C1 segment of cervical spinal cord (tissue), 14 donors: Measurements from ENCODE around the gene NBEA.

Experiments used
- DNase-seq, 14 donors: peaks; one replicate each; lab custom pipeline; 2025; lab: John Stamatoyannopoulos, UW

The NBEA gene

GRCh38 chr13:35473206-35473775, 531.2 kb downstream of the NBEA start:
- no peak for DNase-seq

GRCh38 chr13:35473802-35474201, 531.7 kb downstream of the NBEA start:
- DNase-seq, result no peak

GRCh38 chr13:35474496-35475211, 532.6 kb downstream of the NBEA start:
- peak in 1 of 14 donors; percentile 35 for DNase-seq

GRCh38 chr13:35475212-35475959, 533.3 kb downstream of the NBEA start:
- peak in 4 of 14 donors; percentile 18 to 77 (median 30) for DNase-seq

- peak in 6 of 14 donors; percentile 21 to 98 (median 35) for DNase-seq
Observed at GRCh38 chr13:35475960-35476943, 534.2 kb downstream of the NBEA start, which contains the start of gene MAB21L1. Gene MAB21L1, minus strand, starts transcription at chr13:35476689. Its CDS starts 551 bp downstream, at chr13:35476138.

- peak in 1 of 14 donors; percentile 64 for DNase-seq
Observed at GRCh38 chr13:35477386-35477946, 535.4 kb downstream of the NBEA start.

DNA sequence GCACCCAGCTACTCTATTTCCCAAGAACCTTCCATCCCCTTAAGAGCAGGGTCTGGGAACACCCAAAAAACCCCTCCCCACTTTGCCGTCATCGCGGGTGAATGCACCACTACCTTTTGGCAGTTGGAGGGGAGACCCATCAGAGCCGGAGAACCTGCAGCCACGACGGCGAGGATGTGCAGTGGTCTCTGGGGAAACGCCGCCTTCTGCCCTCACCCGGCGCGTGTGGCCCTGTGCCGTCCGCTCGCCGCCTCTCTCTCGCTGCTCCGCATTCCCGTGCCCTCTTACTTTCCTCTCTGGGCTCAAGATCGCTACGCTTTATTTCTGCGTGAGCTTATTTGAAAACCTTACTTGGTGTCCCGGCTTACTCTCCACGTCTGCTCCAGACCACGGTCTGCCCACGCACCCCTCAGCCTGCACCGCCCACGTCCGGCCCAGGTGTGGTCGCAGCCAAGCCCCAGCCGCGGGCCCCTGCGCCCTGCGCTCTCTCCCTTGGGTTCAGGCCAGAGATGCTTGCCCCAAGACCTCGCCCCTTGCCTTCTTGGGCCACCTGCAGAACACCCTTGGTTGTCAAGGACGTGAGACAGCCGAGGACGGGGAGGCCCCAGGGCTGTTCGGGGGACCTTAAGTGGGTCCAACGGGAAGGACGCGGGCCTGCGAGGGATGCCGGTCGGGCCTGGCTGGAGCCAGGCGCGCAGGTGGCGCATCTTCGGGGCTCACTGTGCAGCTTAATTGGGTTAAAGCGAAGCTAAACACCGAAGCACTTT, 536.4 kb downstream of the NBEA start:
- peak in 1 of 14 donors; percentile 85 for DNase-seq

DNA sequence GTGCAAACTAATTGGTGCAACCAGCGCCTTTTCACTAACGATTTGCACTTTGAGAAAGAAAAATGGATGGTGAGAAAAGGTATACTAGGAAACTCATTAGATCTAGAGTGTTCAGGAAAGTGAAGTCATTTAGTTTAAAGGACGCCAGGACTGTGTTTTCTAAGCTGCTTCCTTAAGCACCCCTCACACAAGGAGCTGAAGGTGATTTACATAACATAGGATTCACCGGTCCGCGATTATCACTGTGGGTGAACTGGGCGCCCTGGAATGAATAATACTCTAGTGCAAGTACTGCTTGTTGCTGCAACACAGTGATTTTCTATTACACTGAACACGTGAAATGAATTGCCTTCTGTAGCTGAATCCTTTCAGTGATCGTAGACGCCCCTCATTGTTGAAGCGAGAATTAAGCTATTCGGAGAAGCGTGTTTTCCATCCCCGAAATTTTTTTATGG, 537.0 kb downstream of the NBEA start:
- DNase-seq, result peak in 1 of 14 donors; percentile 85

DNA sequence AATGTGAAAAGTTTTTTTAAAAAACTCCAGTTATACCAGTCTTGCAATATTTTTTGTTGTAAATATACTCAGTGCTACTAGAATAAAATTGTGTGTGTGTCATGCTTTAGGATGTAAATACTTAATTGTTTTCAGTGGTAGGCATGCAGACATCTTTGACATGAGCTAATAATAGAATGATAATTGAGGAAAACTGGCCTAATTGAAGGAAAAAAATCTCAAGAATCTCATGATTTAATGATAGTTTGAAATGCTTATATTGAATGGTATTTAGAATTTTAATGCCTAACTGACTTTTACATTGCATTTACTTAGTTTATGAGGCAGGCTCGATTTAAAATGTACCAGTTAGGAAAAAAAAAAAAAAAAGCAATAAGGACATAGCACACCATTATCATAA, 537.6 kb downstream of the NBEA start:
- DNase-seq, result no peak

- peak in 1 of 14 donors; percentile 41 for DNase-seq
Observed at GRCh38 chr13:35480346-35480745, 538.3 kb downstream of the NBEA start.

DNA sequence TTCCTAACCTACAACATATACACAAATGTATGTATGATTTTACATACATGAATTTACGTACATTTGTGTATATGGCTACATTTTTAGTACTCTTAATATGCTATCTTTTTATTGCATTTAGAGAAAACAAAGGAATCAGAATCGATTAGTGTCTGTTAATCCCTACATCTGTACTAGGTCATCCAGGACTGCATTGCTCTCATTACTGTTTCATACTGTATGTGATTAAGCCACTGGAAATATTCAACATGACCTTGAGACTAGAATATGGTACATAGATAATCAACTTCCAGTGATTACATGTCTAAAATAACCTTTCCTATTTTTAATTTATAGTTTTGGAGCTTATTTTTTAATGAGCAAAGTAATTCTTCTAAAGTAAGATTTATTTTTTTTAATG, 539.7 kb downstream of the NBEA start:
- DNase-seq, result peak in 1 of 14 donors; percentile 17

DNA sequence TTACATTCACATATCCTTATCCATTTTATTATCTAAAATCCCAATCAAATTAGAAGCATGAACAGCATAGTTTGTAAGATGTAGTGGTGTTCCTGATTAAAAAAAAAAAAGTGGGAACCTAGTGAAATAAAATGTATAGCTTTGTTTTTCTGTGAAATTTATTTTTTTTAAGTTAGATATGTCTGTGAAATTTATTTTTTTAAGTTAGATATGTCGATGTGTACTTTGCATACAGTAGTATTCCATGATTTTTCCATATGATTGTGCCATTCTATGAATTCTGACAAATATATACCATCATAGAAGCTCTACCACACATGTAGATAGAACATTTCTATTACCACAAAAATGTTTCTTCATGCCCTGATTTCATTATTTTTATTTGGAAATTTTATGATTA, 540.5 kb downstream of the NBEA start:
- no peak for DNase-seq

DNA sequence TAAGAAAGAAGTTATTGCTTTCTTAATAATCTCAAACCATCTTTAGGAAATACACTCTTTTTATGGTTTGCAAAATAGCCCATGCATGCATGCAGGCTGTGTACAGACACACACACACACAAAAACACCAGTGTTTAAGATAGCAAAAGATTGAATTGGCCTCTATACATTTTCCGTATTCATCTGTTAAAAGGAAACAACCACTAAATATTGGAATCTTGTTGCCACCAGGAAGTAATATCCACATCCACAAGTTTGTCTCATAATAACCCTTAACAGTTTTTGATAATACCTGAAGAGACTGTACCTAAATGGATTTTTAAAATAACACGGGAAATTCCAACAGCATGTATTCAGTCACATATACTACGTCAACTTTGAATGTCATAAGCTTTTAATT, 541.7 kb downstream of the NBEA start:
- DNase-seq, result peak in 1 of 14 donors; percentile 13

- peak in 1 of 14 donors; percentile 50 for DNase-seq
Observed at GRCh38 chr13:35484384-35484783, 542.3 kb downstream of the NBEA start.

GRCh38 chr13:35485424-35485823, 543.4 kb downstream of the NBEA start:
- peak in 1 of 14 donors; percentile 78 for DNase-seq

- DNase-seq, result no peak
Observed at GRCh38 chr13:35489050-35489449, 547.0 kb downstream of the NBEA start.

- no peak for DNase-seq
Observed at GRCh38 chr13:35496006-35496405, 553.9 kb downstream of the NBEA start.

- no peak for DNase-seq
Observed at GRCh38 chr13:35496761-35497386, 554.8 kb downstream of the NBEA start.

DNA sequence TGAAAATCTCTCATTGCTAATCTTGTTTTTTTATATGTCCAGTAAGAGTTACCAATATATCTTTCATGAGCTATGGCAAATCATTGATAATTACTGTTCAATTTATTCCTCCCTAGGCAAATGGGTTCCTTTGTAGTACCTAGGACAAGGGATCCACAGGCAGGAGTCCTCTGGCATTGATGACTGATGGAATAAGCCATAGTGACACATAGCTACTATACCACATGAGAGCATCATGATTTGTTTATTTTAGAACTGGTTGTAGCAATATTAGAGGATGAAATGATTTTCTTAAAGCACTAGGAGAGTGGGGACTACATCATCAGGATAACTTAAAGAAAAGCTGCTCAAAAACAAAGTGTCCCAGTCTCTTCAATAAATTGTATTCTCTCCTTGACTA, 556.2 kb downstream of the NBEA start:
- peak in 1 of 14 donors; percentile 30 for DNase-seq
